IMR-90 (cell line): ENCODE measurements around the gene RIPOR3. TPM values are rescaled to one million over a fixed set of nuclear protein-coding genes. Genes with fewer than 3 reads are reported as not detected.

Experiments used
- ATAC-seq: fragments of 200-7000 bp; cut with Tn5 transposase; 2 replicates; pipeline ENCODE4 v1.9.1; 2020; ENCODE audit warnings: low read depth, mild to moderate bottlenecking, moderate library complexity
- BruUV-seq: library from RNA; stranded (reverse); fragments of 400-500 nt; replicated peaks from 2 replicates; lab custom pipeline; 2021; lab: Mats Ljungman, UMichigan
- CTCF ChIA-PET: fragments of 300-600 bp; formaldehyde crosslinking; extraction: SDS; loops from one replicate; lab custom pipeline; 2021; ENCODE audit warnings: antibody characterized with exemption; lab: Yijun Ruan, JAX
- POLR2A ChIA-PET: fragments of 300-600 bp; sonication (Branson Sonifier 250); formaldehyde crosslinking; loops from one replicate; lab custom pipeline; 2022; ENCODE audit warnings: antibody characterized with exemption; ENCODE audit not compliant: unreplicated experiment; lab: Charles Lee
- DNase-seq: peaks from one replicate; pipeline ENCODE4 v3.0.0; 2013
- H2AFZ ChIP-seq: replicated peaks from 2 replicates; pipeline ENCODE3; 2013; ENCODE audit warnings: low read length, mild to moderate bottlenecking; ENCODE audit not compliant: poor library complexity
- H2AK5ac ChIP-seq: 2 replicates; pipeline ENCODE4 v1.6.1; 2013; ENCODE audit warnings: low read depth, low read length, inconsistent platforms
- H2AK9ac ChIP-seq: replicated peaks from 2 replicates; pipeline ENCODE3; 2013; ENCODE audit warnings: mild to moderate bottlenecking, low read depth, low read length, moderate library complexity; ENCODE audit not compliant: poor library complexity
- H2BK120ac ChIP-seq: 2 replicates; pipeline ENCODE4 v1.6.1; 2013; ENCODE audit warnings: low read depth, low read length, inconsistent platforms
- H2BK15ac ChIP-seq: 3 replicates; pipeline ENCODE4 v1.6.1; 2013; ENCODE audit warnings: low read depth, low read length, inconsistent platforms
- H2BK20ac ChIP-seq: 2 replicates; pipeline ENCODE4 v1.6.1; 2013; ENCODE audit warnings: low read depth, mild to moderate bottlenecking, inconsistent platforms, low read length, moderate library complexity
- H2BK5ac ChIP-seq: 2 replicates; pipeline ENCODE4 v1.6.1; 2013; ENCODE audit warnings: mild to moderate bottlenecking, low read depth, low read length, inconsistent platforms; ENCODE audit not compliant: poor library complexity, severe bottlenecking
- H3K14ac ChIP-seq: replicated peaks from 2 replicates; pipeline ENCODE4 v1.6.1; 2013; ENCODE audit warnings: low read depth, low read length, inconsistent platforms
- H3K18ac ChIP-seq: 2 replicates; pipeline ENCODE4 v1.6.1; 2013; ENCODE audit warnings: low read depth, low read length, control low read depth
- H3K23ac ChIP-seq: 2 replicates; pipeline ENCODE4 v1.6.1; 2013; ENCODE audit warnings: low read depth, low read length, inconsistent platforms
- H3K27ac ChIP-seq: 2 replicates; pipeline ENCODE4 v1.5.1; 2013; ENCODE audit warnings: mild to moderate bottlenecking, control low read depth, low read length; ENCODE audit not compliant: insufficient read depth
- H3K27me3 ChIP-seq: 2 replicates; pipeline ENCODE4 v1.6.1; 2013; ENCODE audit warnings: low read length; ENCODE audit not compliant: control insufficient read depth, insufficient read depth
- H3K36me3 ChIP-seq: 2 replicates; pipeline ENCODE4 v1.6.1; 2013; ENCODE audit warnings: low read length, mixed read lengths; ENCODE audit not compliant: control insufficient read depth, insufficient read depth
- H3K4ac ChIP-seq: 2 replicates; pipeline ENCODE4 v1.6.1; 2013; ENCODE audit warnings: low read depth, low read length, inconsistent platforms
- H3K4me1 ChIP-seq: 2 replicates; pipeline ENCODE4 v1.6.1; 2013; ENCODE audit warnings: low read length, mixed read lengths; ENCODE audit not compliant: control insufficient read depth, insufficient read depth
- H3K4me2 ChIP-seq: 2 replicates; pipeline ENCODE4 v1.6.1; 2013; ENCODE audit warnings: low read depth, mild to moderate bottlenecking, control low read depth, low read length, moderate library complexity
- H3K4me3 ChIP-seq: 2 replicates; pipeline ENCODE4 v1.5.1; 2013; ENCODE audit warnings: low read depth, mild to moderate bottlenecking, control low read depth, low read length, moderate library complexity; ENCODE audit not compliant: insufficient read depth
- H3K56ac ChIP-seq: 2 replicates; pipeline ENCODE4 v1.6.1; 2013; ENCODE audit warnings: low read length, inconsistent platforms; ENCODE audit not compliant: insufficient read depth; ENCODE audit errors: extremely low read depth
- H3K79me1 ChIP-seq, 2 experiments: 2 replicates each; pipeline ENCODE4 v1.6.1; 2013; ENCODE audit warnings: low read length in 2 of 2, inconsistent platforms in 1 of 2, low read depth in 1 of 2
- H3K9ac ChIP-seq: 2 replicates; pipeline ENCODE4 v1.6.1; 2013; ENCODE audit warnings: low read depth, low read length, control low read depth
- H3K9me1 ChIP-seq: 2 replicates; pipeline ENCODE4 v1.6.1; 2013; ENCODE audit warnings: low read length, inconsistent platforms; ENCODE audit not compliant: insufficient read depth
- H3K9me3 ChIP-seq: 2 replicates; pipeline ENCODE4 v1.6.1; 2013; ENCODE audit warnings: low read length; ENCODE audit not compliant: control insufficient read depth, insufficient read depth
- H4K20me1 ChIP-seq: 2 replicates; pipeline ENCODE4 v1.6.1; 2013; ENCODE audit warnings: low read length, inconsistent platforms; ENCODE audit not compliant: insufficient read depth
- H4K5ac ChIP-seq: 2 replicates; pipeline ENCODE4 v1.6.1; 2013; ENCODE audit warnings: mild to moderate bottlenecking, low read depth, low read length, control low read depth
- H4K8ac ChIP-seq, 2 experiments: 2 replicates each; pipeline ENCODE4 v1.6.1; 2013; ENCODE audit warnings: low read depth in 2 of 2, low read length in 2 of 2, control low read depth in 1 of 2, inconsistent platforms in 1 of 2
- H4K91ac ChIP-seq: 2 replicates; pipeline ENCODE4 v1.6.1; 2013; ENCODE audit warnings: low read depth, low read length, inconsistent platforms; ENCODE audit not compliant: insufficient read depth
- BHLHE40 ChIP-seq: fragments of 150-350 bp; IDR thresholded peaks from 2 replicates; pipeline ENCODE4 v1.6.1; 2016; ENCODE audit warnings: mild to moderate bottlenecking, low read depth, low read length
- CEBPB ChIP-seq: IDR thresholded peaks from 2 replicates; pipeline ENCODE4 v1.6.1; 2012; ENCODE audit warnings: low read depth, low read length, improper control_type of control experiment
- CHD1 ChIP-seq: IDR thresholded peaks from 2 replicates; pipeline ENCODE4 v1.6.1; 2012; ENCODE audit warnings: low read depth, low read length, improper control_type of control experiment
- ELK1 ChIP-seq: fragments of 150-350 bp; IDR thresholded peaks from 2 replicates; pipeline ENCODE4 v1.6.1; 2016; ENCODE audit warnings: low read depth, mild to moderate bottlenecking, low read length, moderate library complexity, borderline replicate concordance
- FOS ChIP-seq: fragments of 150-350 bp; IDR thresholded peaks from 2 replicates; pipeline ENCODE4 v1.6.1; 2016; ENCODE audit warnings: low read depth, low read length
- MAFK ChIP-seq: IDR thresholded peaks from 2 replicates; pipeline ENCODE4 v1.6.1; 2012; ENCODE audit warnings: low read depth, low read length, improper control_type of control experiment
- MXI1 ChIP-seq: IDR thresholded peaks from 2 replicates; pipeline ENCODE4 v1.6.1; 2012; ENCODE audit warnings: low read depth, mild to moderate bottlenecking, low read length, moderate library complexity, borderline replicate concordance
- RAD21 ChIP-seq: IDR thresholded peaks from 2 replicates; pipeline ENCODE4 v1.6.1; 2012; ENCODE audit warnings: low read length, improper control_type of control experiment
- RCOR1 ChIP-seq: IDR thresholded peaks from 2 replicates; pipeline ENCODE4 v1.6.1; 2012; ENCODE audit warnings: mild to moderate bottlenecking, low read length, improper control_type of control experiment; ENCODE audit not compliant: insufficient replicate concordance
- WGBS, 2 experiments: methylation state at CpG; one replicate each; pipeline versions ENCODE4 v1.1.5 to v1.1.7; 2013; ENCODE audit warnings: missing lambda C conversion rate in 2 of 2; ENCODE audit not compliant: insufficient read length in 1 of 2; ENCODE audit errors: extremely low coverage in 2 of 2; 5-methylcytosine and 5-hydroxymethylcytosine counted together
- dilution Hi-C: fragments of 300-500 bp; cut with HindIII; formaldehyde crosslinking; loops from one replicate; pipeline ENCODE4 v1.14.3; 2018; ENCODE audit warnings: low sequenced_read_pairs; ENCODE audit not compliant: unreplicated experiment
- in situ Hi-C: fragments of 300-500 bp; cut with MboI; formaldehyde crosslinking; loops from 3 replicates; pipeline ENCODE4 v1.14.3; 2019; ENCODE audit warnings: low sequenced_read_pairs, inconsistent platforms, mixed read lengths
- intact Hi-C: fragments of 100-400 bp; cut with micrococcal nuclease; formaldehyde crosslinking; loops from 2 replicates; pipeline ENCODE4 v1.10.0; 2022
- polyA plus RNA-seq, 3 experiments: library from polyadenylated mRNA; depleted of rRNA; stranded (reverse); fragments of >200 nt; gene quantifications; 2 replicates each; pipeline ENCODE4 v1.2.3, GENCODE V29; 2012; ENCODE audit warnings: low replicate concordance in 1 of 3
- total RNA-seq: library from RNA; depleted of rRNA; stranded (reverse); fragments of >200 nt; gene quantifications from 2 replicates; pipeline ENCODE4 v1.2.3, GENCODE V29; 2012

RIPOR3 gene
- total and polyA plus RNA-seq, 2 of the 4 experiments (the other 2 are of a cell fraction), result 0.54 to 1.7 TPM

DNA sequence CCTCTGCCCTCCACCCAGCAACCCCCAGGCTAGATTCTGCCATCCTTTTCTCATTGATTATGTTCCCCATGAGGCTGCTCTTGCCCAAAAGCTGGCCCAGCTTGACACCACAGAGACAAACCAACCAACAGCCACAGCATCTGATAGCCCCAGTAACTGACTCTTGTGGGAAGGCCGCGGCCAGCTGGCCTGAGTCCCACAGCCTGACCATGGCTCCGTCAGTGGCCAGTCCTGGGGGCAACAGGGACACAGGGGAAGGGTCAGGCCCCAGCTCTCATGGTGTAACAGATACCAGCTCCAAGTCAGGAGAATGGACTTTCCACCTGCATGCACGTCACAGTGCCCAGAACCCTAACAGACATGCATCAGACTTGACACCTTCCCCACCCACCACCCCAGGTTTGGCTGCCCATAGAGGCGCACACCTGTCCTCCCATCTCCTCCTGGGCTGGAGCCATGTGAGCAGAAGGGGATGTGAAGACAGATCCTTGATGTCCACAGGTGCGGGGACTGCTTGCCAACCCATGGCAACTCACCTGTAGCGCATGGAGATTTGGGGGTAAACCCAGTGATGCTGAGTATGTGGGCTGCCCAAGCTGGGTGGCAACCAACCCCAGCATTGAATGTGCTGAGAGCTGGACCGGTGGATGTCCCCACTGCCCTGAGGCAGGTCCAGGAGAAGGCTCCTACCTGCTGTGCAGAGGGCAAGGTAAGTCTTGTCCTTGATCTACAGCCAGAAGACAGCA, 18.8 kb downstream of the RIPOR3 start:
- ChIA-PET CTCF (no interaction called here), POLR2A (no interaction called here)
- intact Hi-C loops, result no loop called here
- no TSS peak for BruUV-seq
- Histone ChIP-seq H2AK5ac (no peak overlapping the region), H2BK15ac (no peak overlapping the region), H4K20me1 (no peaks in the 10 kb centered on the region), H3K9me1 (peaks cover 10% of the 10 kb centered on the region; the same call in 1 of the 2 replicates), H2AFZ (no peak overlapping the region), H2BK120ac (no peak overlapping the region), H2BK5ac (no peak overlapping the region), H2BK20ac (no peak overlapping the region), H4K5ac (no peak overlapping the region), H3K27me3 (no peaks in the 10 kb centered on the region), H3K56ac (no peak overlapping the region), H3K18ac (no peak overlapping the region), H4K8ac (no peak overlapping the region), H3K9me3 (no peaks in the 10 kb centered on the region), H4K91ac (no peak overlapping the region), H3K36me3 (no peaks in the 10 kb centered on the region), H3K9ac (no peak overlapping the region), H3K27ac (no peak overlapping the region), H2AK9ac (no peak overlapping the region), H3K4me3 (no peak overlapping the region), H3K79me1 (peaks cover 0 to 9% of the 10 kb centered on the region in 2 experiments; a peak in 1 of 4 replicates), H3K4me1 (peaks cover 8% of the 10 kb centered on the region), H3K23ac (no peak overlapping the region), H3K14ac (no peak overlapping the region), H3K4ac (no peak overlapping the region), H3K4me2 (no peak overlapping the region)
- no peak for DNase-seq
- dilution Hi-C loops, result no loop called here
- no peak for TF ChIP-seq ELK1
- TF ChIP-seq CEBPB, result no peak
- TF ChIP-seq BHLHE40, result no peak
- no peak for TF ChIP-seq MXI1
- TF ChIP-seq FOS, result no peak
- TF ChIP-seq RCOR1, result no peak
- no peak for TF ChIP-seq CHD1
- TF ChIP-seq MAFK, result no peak
- no peak for TF ChIP-seq RAD21
- in situ Hi-C loops, result no loop called here
- no peak for ATAC-seq
- WGBS, 2 experiments, result 90% methylated on average over 4 of the region's 8 CpGs; no CpG with 5 or more reads in 1 of the 2 experiments
